Mucosa of descending colon (tissue), 3 donors: ENCODE measurements around the gene OR2AG1. TPM values are rescaled to one million over a fixed set of nuclear protein-coding genes. Genes with fewer than 3 reads are reported as not detected.

Experiments
- ATAC-seq: fragments of 200-7000 bp; cut with Tn5 transposase; one replicate; pipeline ENCODE4 v1.9.1; 2020; ENCODE audit warnings: mild to moderate bottlenecking, moderate library complexity
- DNase-seq, 3 donors: peaks; one replicate each; pipeline ENCODE4 v3.0.0-alpha.2; 2020
- H3K36me3 ChIP-seq: fragments of 200-600 bp; one replicate; pipeline ENCODE4 v1.8.0; 2021; ENCODE audit warnings: low read depth, mild to moderate bottlenecking
- H3K4me1 ChIP-seq: fragments of 200-600 bp; one replicate; pipeline ENCODE4 v1.8.0; 2021; ENCODE audit warnings: low read depth, mild to moderate bottlenecking
- H3K4me3 ChIP-seq: fragments of 200-600 bp; one replicate; pipeline ENCODE4 v1.8.0; 2021; ENCODE audit warnings: mild to moderate bottlenecking
- H3K9me3 ChIP-seq: fragments of 200-600 bp; one replicate; pipeline ENCODE4 v1.8.0; 2021; ENCODE audit warnings: mild to moderate bottlenecking
- intact Hi-C, 2 donors: fragments of 100-400 bp; cut with DNase I in 1 of 2; cut with micrococcal nuclease in 1 of 2; formaldehyde crosslinking; loops; one replicate each; pipeline versions ENCODE4 v1.11.0 to v1.11.1; 2022; cut with DNase I, micrococcal nuclease
- total RNA-seq, 3 donors: library from RNA; stranded (reverse); fragmentation: NEBNext Ultra II Directional in 2 of 3; extraction: Animal tissue kit (Norgen Biotek cat#: 25700) in 2 of 3; gene quantifications; one replicate each; pipeline versions ENCODE4 v1.2.1 to v1.2.4, GENCODE V29; 2021 to 2023
- TF ChIP-seq, protein P1 (sequence below): fragments of 200-600 bp; IDR thresholded peaks from one replicate; pipeline ENCODE4 v1.8.0; 2022; ENCODE audit warnings: antibody characterized with exemption, mild to moderate bottlenecking
- donor health status: DM: no; HTN: no; CAD: no; lungs with moderate emphysema.
- donor health status: DM: no; HTN: no; CAD: no.
- donor health status: DM: no; HTN: yes; CAD: no.

The OR2AG1 gene
- total RNA-seq, 3 donors from 2014 or later, result not detected

DNA sequence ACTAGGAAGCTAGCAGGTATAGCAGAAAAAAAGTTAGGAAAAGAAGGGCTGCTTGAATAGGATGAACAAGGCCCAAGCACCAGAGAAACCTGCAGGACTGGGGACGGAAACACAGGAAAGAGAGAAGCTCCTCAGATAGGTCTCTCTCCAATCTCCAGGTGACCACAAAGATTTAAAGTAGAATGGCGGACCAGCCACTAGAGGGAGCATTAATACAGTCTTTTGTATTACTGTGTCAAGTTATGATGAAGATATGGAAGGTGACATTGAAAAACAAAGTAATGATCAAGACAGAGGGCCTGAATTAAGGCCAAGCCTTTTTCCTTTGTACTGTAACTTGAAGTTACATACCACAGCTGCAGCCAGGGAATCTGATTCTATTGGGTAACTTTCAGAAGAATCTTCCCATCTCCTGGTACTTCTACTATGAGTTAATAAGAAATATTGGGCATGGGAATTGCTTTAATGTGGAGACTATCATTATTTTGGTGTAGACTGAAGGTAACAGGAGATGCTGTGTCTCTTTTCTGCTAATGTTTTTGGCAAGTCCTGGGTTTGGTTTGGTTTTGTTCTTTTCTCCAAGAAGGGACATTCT, 44.9 kb upstream of the OR2AG1 start:
- ATAC-seq, result peak; percentile 80
- H3K4me3 ChIP-seq, result no peak overlapping the region
- H3K9me3 ChIP-seq, result no peaks in the 10 kb centered on the region
- no peaks in the 10 kb centered on the region for H3K36me3 ChIP-seq
- TF ChIP-seq, protein P1, sequence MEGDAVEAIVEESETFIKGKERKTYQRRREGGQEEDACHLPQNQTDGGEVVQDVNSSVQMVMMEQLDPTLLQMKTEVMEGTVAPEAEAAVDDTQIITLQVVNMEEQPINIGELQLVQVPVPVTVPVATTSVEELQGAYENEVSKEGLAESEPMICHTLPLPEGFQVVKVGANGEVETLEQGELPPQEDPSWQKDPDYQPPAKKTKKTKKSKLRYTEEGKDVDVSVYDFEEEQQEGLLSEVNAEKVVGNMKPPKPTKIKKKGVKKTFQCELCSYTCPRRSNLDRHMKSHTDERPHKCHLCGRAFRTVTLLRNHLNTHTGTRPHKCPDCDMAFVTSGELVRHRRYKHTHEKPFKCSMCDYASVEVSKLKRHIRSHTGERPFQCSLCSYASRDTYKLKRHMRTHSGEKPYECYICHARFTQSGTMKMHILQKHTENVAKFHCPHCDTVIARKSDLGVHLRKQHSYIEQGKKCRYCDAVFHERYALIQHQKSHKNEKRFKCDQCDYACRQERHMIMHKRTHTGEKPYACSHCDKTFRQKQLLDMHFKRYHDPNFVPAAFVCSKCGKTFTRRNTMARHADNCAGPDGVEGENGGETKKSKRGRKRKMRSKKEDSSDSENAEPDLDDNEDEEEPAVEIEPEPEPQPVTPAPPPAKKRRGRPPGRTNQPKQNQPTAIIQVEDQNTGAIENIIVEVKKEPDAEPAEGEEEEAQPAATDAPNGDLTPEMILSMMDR, result no peak
- intact Hi-C loops, result no loop called here
- peak in 1 of 3 donors; percentile 84 for DNase-seq
- H3K4me1 ChIP-seq, result no peaks in the 10 kb centered on the region

DNA sequence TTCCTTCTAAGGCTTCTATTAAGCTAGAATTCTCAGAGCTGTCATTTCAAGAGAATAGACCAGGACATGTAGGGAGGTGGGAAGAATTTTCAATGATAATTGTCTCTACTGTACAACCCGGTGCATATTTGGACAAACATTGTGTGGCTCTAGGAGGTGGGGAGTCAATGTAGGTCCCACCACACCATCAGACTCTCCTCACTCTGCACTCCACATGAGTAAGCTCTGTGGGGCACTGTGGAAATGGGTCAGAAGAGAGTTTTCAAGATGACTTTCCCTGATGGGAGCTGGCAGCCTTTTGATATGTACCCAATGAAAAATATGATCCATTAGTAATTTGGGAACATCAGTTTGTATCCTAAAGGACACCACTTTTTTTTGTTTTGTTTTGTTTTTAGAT, 44.2 kb upstream of the OR2AG1 start:
- no peaks in the 10 kb centered on the region for H3K4me1 ChIP-seq
- TF ChIP-seq, protein P1, result no peak
- ATAC-seq (no peak), DNase-seq (no peak)
- H3K4me3 ChIP-seq, result no peak overlapping the region
- intact Hi-C loops, result no loop called here
- no peaks in the 10 kb centered on the region for H3K9me3 ChIP-seq
- no peaks in the 10 kb centered on the region for H3K36me3 ChIP-seq

DNA sequence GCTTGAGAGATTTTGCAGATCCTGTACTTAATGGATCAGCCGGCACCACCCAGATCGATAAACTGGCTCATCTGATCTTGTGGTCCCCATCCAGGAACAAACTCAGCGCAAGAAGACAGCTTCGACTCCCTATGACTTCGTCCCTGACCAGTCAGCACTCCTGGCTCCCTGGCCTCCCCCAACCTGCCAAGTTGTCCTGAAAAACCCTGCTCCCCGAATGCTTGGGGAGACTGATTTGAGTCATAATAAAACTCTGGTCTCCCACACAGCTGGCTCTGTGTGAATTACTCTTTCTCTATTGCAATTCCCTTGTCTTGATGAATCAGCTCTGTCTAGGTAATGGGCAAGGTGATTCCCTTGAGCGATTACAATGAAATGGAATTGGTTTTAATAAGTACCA, 40.6 kb upstream of the OR2AG1 start:
- ATAC-seq (no peak), DNase-seq (no peak)
- Histone ChIP-seq H3K36me3 (no peaks in the 10 kb centered on the region), H3K9me3 (no peaks in the 10 kb centered on the region), H3K4me3 (no peak overlapping the region), H3K4me1 (no peaks in the 10 kb centered on the region)
- TF ChIP-seq, protein P1, result no peak
- intact Hi-C loops, result no loop called here

DNA sequence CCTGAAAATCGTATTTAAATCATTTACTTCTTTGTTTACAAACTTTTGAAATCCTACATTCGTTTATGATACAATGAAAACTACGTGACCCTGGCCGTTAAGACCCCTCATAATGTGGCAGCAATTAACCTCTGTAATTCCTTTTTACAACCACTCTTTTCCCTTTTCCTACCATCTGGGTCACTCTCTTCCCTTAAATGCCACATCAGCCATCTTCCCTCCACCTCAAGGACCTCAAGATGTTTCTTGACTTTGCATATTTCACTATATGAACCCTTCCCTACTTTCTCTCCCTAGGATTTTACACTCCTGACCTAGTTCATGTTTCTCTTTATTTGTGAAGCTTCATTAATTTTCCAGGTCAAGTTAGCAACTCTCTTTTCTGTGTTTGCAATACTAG, 37.8 kb upstream of the OR2AG1 start:
- intact Hi-C loops, result no loop called here
- H3K4me1 ChIP-seq, result no peaks in the 10 kb centered on the region
- ATAC-seq (no peak), DNase-seq (no peak)
- no peaks in the 10 kb centered on the region for H3K9me3 ChIP-seq
- TF ChIP-seq, protein P1, result no peak
- no peaks in the 10 kb centered on the region for H3K36me3 ChIP-seq
- H3K4me3 ChIP-seq, result no peak overlapping the region

DNA sequence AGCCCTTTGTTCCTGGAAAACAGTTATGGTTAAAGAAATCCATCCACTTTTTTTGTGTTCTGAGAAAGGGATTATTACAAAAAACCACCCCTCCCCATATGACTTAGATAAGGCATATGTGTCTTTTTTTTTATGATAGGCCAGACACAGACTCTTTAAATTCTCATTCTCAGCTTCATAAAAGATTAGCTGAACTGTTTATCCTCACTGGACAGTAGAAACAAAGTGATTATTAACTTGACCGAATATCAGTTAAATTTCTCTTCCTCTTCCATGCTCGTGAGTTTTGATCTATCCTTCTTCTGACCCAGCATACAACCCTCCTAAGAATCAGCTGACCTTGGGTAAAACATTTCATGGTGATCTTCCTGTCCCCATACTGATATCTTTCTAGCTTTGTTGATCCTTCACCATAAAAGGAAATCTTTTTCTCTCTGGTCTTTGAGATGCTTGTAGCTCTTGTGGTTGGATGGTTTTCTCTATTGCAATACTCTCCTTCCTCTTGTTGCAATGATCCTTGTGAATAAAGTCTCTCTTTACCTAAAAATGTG, 37.3 kb upstream of the OR2AG1 start:
- no peaks in the 10 kb centered on the region for H3K36me3 ChIP-seq
- TF ChIP-seq, protein P1, result no peak
- no peaks in the 10 kb centered on the region for H3K4me1 ChIP-seq
- peak; percentile 66 for ATAC-seq
- H3K4me3 ChIP-seq, result no peak overlapping the region
- DNase-seq, result no peak
- H3K9me3 ChIP-seq, result no peaks in the 10 kb centered on the region
- intact Hi-C loops, result no loop called here
